Effector CD8-positive, alpha-beta T cell (primary cell): ENCODE measurements around the gene GDF9.
A peak's percentile ranks its signal among the peaks of the same experiment; 100 is the strongest.

Experiments
- DNase-seq: peaks from one replicate; lab custom pipeline; 2025; lab: John Stamatoyannopoulos, UW

GDF9 gene

DNA sequence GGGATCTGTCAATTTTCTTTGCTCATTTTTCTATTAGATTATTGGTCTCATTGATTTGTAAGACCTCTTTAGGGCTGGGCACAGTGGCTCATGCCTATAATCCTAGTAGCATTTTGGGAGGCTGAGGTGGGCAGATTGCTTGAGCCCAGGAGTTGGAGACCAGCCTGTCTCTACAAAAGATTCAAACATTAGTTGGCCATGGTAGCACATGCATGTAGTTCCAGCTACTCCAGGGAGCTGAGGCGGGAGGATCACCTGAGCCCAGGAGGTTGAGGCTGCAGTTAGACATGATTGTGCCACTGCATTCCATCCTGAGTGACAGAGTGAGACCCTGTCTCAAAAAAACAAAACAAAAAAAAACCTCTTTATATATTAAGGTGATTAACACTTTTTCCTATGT is 29.4 kb downstream of the GDF9 start:
- DNase-seq = no peak

- DNase-seq = no peak
Observed at GRCh38 chr5:132834057-132834456, 32.2 kb downstream of the GDF9 start.

GRCh38 chr5:132832612-132833011 is 33.7 kb downstream of the GDF9 start:
- no peak for DNase-seq

- DNase-seq = no peak
Observed at GRCh38 chr5:132831095-132831860, 35.0 kb downstream of the GDF9 start.

GRCh38 chr5:132830436-132831094 is 35.7 kb downstream of the GDF9 start, which contains the start of gene SHROOM1:
Gene SHROOM1, minus strand, starts transcription at chr5:132830647. Its CDS starts 4,507 bp downstream, at chr5:132826140.
- DNase-seq = no peak

DNA sequence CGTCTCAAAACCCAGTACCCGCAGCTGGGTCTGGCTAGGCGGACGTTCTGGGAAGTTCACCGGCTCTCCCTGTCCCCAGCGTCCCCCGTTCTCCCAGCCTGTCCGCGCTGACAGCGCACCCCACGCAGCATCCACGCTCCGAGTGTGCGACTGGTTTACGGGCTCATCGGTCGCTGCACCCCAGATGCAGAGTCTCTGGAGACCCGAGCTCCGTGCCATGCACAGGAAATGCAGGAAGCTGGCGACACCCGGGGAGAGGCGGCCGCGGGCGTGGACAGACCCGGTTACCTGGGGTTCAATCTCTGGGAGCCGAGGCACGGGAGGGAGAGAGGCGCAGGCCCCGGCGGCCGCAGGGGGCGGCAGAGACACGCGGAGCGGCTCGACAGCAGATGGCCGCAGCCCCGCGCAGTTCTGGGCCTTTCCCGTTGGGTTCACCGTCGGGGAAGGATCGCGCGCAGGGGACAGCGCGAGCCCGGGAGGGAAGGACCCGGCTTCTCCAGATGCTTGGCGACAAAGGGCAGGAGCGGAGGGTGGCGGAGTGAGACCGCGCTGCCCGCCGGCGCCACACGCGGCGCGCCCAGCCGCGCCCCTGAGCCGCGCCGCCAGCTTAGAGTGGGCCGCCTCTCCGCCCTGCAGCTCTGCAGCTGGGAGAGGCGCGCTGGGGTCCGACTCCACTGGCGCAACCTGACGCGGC is 36.4 kb downstream of the GDF9 start:
- peak; percentile 36 for DNase-seq

DNA sequence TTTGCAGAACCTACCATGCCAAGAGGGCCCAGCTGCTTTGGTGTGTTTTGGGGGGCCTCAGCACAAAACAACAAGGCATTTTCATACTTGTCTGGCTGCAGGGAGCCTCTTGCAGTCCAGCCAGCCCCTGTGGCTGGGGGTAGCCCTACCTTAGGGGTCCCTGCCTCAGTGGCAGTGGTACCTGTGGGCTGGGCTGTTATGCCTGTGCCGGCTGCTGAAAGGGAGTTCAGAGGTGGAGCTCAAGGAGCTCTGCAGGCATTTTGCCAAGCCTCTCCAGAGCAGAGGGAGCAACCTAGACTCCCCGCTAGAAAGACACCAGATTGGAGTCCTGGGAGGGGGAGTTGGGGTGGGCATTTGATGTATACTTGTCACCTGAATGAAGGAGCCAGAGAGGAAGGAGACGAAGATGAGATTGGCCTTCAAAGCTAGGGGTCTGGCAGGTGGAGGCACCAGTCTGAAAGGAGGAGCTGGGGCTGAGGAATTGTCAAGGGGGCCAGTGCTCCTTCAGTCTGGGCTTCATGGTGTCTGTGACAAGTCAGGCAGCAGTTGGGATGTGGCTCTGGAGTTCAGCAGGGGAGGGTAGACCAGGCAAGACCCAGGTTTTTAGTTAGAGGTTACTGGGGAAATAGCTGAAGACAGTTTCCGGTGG is 37.3 kb downstream of the GDF9 start:
- no peak for DNase-seq

- no peak for DNase-seq
Observed at GRCh38 chr5:132827943-132828673, 38.2 kb downstream of the GDF9 start.

DNA sequence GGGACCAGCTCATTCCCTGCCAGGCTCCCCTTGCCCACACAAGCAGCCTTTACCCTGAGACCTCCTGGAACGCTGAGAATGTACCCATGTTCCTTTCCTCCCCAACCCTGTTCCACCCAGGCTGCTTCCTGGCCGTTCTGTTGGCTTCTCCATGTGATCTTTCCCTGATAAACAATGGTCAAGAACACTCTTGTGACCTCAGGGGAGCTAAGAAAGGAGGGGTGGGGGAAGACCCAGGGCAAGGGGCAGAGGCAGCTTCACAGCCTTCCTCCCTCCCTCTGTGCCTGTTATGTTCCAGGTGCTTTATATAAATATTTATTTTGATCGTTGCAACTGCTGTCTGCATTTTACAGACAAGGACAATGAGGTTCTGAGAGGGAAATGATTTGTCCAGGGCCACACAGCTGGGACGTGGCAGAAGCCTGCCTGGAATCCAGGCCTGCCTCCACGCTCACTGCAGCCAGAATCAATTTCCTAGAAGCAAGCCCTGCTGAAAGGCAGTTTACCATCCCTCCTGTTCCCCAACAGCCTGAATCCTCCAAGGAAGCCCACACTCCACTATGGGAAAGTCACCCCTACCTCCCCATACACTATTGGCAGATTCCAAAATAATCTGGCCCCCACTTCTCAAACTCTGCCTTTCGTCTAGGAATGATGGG is 39.7 kb downstream of the GDF9 start:
- no peak for DNase-seq

DNA sequence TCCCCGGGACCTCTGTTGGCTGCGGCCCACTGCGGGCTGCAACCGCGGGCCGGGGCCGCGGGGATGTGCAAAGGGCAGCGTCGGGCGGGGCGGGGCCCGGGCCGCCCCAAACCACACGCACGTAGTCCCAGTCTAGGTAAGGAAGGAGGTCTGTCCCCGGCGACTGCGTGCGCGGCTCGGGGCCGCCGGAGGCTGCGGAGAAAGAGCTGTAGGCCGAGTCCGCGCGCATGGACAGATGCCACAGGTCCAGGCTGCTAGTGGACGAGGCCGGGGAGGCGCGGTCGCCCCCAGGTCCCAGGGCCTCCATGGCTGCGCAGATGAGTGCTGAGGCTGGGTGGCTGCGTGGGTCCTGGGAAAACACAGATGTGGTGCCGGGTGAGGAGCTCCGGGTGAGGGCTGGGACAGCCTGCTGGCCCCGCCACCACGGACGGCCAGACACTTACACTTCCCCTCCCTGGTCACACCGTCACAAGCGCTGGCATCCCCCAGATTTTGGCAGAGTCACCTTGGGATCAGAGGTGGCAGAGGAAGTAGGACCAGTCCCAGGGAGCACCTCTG is 40.4 kb downstream of the GDF9 start:
- no peak for DNase-seq

DNA sequence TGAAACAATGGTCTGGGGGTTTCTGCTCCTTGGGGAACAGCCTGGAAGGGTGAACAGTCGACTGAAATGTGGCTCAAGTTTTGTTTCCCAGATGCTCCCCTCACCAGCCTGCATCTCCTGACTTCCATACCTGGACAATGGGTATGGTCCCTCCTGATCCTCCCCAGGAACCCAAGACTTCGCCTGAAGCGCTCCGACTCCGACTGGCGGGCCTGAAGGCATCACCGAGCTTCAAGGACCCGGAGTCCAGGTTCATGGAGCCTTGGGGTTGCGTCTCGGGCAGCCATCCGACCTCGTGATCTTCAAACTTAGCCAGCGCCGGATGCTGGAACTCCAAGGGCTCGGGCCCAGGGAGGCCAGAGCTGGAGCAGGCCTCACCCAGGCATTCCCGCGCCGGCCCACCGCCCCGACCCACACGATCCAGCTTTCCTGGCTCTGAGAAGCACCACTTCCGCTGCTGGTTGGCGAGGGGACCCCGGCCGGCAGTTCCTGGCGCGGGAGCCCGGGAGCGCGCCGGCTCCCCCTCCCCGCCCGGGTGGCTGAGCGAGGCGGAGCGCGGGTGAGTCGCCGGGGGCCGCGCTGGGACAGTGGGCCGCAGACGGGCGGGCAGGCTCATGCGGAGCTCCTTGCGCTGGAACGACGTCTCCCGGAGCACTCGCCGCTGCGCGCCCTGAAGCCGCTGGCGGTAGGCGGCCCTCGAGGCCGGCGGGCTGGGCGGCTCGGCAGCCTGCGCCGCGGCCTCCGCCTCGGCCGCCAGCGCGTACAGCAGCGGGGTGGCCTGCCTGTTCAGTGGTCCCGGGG is 41.0 kb downstream of the GDF9 start:
- no peak for DNase-seq

- no peak for DNase-seq
Observed at GRCh38 chr5:132824426-132824825, 41.8 kb downstream of the GDF9 start.

- DNase-seq = no peak
Observed at GRCh38 chr5:132823481-132824050, 42.7 kb downstream of the GDF9 start.

GRCh38 chr5:132822650-132823480 is 43.4 kb downstream of the GDF9 start:
- DNase-seq = no peak

- DNase-seq = no peak
Observed at GRCh38 chr5:132821791-132822190, 44.5 kb downstream of the GDF9 start.

DNA sequence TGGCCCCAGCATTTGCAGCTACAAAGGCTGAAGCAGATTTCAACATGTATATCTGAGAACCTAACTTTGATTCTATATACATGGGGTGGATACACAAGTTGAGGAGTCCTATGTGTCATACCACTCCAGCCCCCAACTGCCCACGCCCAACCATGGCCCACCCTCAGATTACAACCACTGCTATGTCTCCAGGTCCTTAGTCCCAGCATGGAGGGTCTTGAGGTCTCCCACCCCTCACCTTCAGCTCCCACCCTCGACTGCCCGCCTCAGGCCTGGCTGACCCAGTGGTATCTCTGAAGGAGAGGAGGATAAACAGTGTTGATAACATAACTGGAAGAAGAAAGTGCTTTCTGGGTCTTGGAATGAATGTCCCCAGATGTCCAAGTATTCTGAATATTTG is 44.9 kb downstream of the GDF9 start:
- DNase-seq = no peak

DNA sequence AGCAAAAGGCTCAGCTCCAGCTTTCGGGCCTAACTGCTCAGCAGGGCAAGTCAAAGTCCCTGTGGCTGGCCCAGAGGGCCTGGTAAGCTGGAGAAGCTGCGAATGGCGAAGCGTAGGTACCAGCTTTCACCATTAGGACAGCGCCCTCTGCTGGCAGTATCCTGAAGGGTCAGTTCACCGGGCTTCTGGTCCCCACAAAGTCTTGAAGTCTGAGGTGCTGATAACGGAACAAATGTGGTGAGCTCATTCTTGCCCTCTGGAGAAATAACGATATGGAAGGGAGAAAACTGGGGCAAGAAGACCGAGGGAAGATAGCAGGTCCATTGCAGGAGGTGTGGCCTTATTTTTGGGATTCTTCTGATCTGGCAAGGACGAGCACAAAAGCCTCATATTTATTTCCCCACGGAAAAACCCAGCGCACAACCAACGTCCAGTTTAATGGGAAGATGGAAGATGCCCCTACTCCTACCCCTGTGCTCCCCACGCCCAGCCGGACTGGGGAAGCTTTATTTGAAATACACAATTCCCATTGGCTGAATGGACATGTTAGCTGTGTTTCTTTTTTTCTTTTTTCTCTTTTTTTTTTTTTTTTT is 46.0 kb downstream of the GDF9 start:
- DNase-seq = peak; percentile 80

GRCh38 chr5:132819468-132819867 is 46.8 kb downstream of the GDF9 start:
- no peak for DNase-seq
